SKM-1 treated with dmso at 0.1 percent for 144 hours (cell line): ENCODE data around the gene CLIP1.
"Not testable (repeated sequence)": the region's sequence is repeated elsewhere in the genome, so short reads cannot be mapped to it uniquely, and the experiment has no call there.

Source experiments
- DNase-seq: peaks from one replicate; lab custom pipeline; 2025; ENCODE audit not compliant: unreplicated experiment; lab: John Stamatoyannopoulos, UW

The CLIP1 gene

GRCh38 chr12:122437656-122438121 is 15.2 kb upstream of the CLIP1 start:
- DNase-seq = no peak

DNA sequence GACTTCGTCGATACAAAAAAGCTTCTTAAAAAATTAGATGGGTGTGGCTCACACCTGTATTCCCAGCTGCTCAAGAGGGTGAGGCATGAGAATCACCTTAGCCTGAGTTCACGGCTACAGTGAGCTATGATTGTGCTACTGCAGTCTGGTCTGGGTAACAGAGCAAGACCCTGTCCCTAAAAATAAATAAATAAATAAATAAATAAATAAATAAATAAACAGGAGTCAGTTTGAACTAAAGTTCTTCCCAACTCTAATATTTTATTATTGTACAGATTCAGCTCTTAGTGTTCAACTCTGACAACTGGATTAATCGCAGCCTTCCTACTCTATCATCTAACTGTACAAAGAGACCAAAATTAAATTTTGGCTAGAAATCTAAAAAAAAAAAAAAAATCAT is 12.7 kb upstream of the CLIP1 start:
- no peak for DNase-seq

DNA sequence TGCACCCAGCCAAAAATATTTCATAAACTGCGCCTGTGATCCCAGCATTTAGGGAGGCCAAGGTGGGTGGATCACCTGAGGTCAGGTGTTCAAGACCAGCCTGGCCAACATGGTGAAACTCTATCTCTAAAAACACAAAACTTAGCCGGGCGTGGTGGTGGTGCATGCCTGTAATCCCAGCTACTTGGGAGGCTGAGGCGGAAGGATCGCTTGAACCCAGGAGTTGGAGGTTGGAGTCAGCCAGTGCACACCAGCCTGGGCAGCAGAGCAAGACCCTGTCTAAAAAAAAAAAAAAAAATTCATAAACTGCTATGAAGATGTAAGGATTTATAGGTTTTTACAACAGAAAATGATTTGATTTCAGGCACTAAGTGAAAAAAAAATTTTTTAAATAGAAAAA is 6.6 kb upstream of the CLIP1 start:
- DNase-seq = not testable (repeated sequence)

DNA sequence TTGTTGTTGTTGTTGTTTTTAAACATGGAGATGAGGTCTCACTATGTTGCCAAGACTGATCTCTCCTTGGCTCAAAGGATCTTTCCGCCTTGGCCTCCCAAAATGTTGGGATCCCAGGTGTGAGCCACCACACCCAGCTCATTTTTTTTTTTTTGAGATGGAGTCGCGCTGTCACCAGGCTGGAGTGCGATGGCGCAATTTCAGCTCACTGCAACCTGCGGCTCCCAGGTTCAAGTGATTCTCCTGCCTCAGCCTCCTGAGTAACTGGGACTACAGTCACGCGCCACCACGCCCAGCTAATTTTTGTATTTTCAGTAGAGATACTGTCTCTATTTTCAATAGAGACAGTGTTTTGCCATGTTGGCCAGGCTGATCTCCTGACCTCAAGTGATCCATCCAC is 4.9 kb upstream of the CLIP1 start:
- no peak for DNase-seq

GRCh38 chr12:122423258-122424165 is 1.0 kb upstream of the CLIP1 start:
- DNase-seq = peak; percentile 5

GRCh38 chr12:122422730-122423257 is 325 bp upstream of the CLIP1 start:
- DNase-seq = no peak

GRCh38 chr12:122421187-122421820 is 1.2 kb downstream of the CLIP1 start:
- peak; percentile 10 for DNase-seq

DNA sequence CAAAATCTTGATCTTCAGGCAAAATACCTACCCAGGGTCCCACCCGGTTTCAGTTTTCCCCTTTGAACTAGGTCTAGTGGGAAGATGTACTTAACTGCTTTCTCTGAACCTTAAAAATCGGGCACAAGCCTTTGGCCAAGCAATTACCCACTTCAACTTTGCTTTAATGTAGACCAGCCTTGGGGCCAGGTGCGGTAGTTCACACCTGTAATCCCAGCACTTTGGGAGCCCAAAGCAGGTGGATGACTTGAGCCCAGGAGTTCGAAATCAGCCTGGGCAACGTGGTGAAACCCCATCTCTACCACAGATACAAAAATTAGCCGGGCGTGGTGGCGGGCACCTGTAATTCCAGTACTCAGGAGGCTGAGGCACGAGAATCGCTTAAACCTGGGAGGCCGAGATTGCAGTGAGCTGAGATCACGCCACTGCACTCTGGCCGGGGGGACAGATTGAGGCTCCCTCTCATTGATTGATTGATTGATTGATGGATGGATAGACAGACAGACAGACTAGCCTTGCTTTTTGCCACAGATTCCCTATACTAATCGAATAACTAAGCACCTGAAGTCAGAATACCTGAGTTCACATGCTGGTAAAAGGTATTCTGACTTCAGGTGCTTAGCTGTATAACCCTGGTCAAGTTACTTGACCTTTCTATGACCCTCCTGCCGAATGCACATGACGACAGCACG is 1.9 kb downstream of the CLIP1 start:
- no peak for DNase-seq

- not testable (repeated sequence) for DNase-seq
These were observed 3.4 kb downstream of the CLIP1 start for GRCh38 chr12:122419094-122419493.

GRCh38 chr12:122415665-122416064 is 6.8 kb downstream of the CLIP1 start:
- not testable (repeated sequence) for DNase-seq

- DNase-seq = no peak
These were observed 8.7 kb downstream of the CLIP1 start for GRCh38 chr12:122413516-122414404.

- no peak for DNase-seq
These were observed 9.5 kb downstream of the CLIP1 start for GRCh38 chr12:122412851-122413433.

- DNase-seq = no peak
These were observed 10.9 kb downstream of the CLIP1 start for GRCh38 chr12:122411537-122411936.

DNA sequence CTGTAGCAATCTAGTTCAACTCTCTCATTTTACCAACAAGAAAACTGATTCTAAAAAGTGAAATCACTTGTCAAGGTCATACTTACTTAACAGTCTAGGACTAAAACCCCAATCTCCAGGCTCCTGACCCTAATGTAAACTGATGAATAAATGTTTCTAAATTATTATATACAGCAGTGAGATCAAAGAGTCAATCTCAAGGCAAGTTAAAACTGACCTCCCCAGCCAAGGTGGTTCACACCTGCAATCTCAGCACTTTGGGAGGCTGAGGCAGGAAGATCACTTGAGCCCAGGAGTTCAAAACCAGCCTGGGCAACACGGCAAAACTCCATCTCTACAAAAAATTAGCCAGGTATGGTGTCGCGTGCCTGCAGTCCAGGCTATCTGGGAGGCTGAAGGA is 15.3 kb downstream of the CLIP1 start:
- no peak for DNase-seq

- DNase-seq = no peak
These were observed 15.7 kb downstream of the CLIP1 start for GRCh38 chr12:122406701-122407164.

- DNase-seq = no peak
These were observed 18.6 kb downstream of the CLIP1 start for GRCh38 chr12:122403831-122404230.

- no peak for DNase-seq
These were observed 19.2 kb downstream of the CLIP1 start for GRCh38 chr12:122403115-122403770.

DNA sequence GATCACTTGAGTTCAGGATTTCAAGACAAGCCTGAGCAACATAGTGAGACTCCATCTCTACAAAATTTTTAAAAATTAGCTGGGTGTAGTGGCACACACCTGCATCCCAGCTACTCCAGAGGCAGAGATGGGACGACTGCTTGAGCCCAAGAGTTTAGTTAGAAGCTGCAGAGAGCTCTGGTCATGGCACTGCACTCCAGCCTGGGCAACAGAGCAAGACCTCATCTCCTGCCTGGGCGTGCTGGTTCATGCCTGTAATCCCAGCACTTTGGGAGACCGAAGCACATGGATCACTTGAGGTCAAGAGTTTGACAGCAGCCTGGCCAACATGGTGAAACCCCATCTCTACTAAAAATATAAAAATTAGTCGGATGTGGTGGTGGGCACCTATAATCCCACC is 20.2 kb downstream of the CLIP1 start:
- DNase-seq = no peak

- peak; percentile 59 for DNase-seq
These were observed 22.7 kb downstream of the CLIP1 start for GRCh38 chr12:122399592-122400373.
